Glomerular endothelial cell (primary cell): ENCODE data around the gene ATXN2. TPM values are rescaled to one million over a fixed set of nuclear protein-coding genes. Genes with fewer than 3 reads are reported as not detected.
A peak's percentile ranks its signal among the peaks of the same experiment; 100 is the strongest.
"Not testable (repeated sequence)": the region's sequence is repeated elsewhere in the genome, so short reads cannot be mapped to it uniquely, and the experiment has no call there.

ENCODE experiments used
- DNase-seq: peaks from one replicate; pipeline ENCODE4 v3.0.0-alpha.2; 2011; ENCODE audit warnings: low read depth, low spot score; ENCODE audit errors: extremely low read depth
- total RNA-seq: library from RNA; depleted of rRNA; stranded (reverse); fragments of >200 nt; gene quantifications from 2 replicates; pipeline ENCODE4 v1.2.3, GENCODE V29; 2015

The ATXN2 gene
- total RNA-seq, 1 donor from 2014 or later, result 51.8 TPM

DNA sequence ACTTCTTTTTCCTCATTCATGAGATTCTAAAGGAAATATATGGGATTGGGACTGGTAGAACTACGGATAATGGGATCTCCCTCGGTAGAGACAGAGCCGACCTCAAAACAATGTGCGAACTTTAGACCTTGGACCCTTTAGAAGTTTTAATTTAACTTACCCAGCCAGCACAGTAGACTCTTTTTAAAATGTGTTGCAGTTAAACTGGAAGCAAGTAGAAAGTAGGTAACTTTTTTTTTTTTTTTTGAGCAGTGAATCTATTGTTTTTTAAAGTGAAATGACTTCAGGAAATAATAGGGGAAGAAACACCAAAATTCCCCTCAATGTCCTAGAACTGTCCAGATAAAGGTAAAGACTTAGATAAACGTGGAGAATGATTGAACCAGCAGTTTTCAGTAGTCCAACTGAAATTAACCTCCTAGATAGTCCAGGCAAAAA is 1.1 kb upstream of the ATXN2 start:
- no peak for DNase-seq

DNA sequence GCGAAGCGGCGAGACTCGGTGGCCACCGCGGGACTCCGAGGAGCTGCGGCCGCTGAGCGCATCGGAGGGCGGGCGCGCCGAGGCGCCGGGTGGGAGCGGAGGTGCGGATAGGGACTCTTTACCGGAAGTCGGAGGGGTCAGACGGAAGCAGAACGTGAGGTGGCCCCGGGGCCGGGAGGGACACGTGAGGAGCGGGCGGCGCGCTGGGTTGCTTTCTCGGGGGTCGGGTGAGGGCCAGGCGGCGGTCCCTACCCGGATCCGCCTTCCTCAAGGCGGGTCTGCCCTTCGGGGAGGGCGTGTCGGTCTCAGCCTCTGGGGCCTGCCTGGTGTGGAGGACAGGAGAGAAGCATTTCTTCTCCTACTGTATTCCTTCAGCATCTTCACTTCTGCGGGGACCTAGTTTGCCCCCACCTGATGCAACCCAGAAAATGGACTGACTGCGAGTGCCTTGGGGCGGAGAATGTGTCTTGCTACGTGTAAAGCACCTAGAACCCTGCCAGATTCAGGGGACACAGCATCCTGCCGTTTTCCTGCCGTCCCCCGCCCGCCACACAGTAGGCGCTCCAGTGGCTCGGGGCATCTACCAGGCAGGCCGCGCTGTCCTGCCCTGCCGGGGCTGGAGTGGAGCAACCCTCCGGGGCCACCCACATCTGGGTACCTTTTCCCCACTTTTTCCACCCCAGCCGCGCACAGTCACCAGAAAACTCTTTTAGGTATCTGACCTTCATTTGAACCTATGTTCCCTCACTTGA is 514 bp upstream of the ATXN2 start:
- peak; percentile 42 for DNase-seq

DNA sequence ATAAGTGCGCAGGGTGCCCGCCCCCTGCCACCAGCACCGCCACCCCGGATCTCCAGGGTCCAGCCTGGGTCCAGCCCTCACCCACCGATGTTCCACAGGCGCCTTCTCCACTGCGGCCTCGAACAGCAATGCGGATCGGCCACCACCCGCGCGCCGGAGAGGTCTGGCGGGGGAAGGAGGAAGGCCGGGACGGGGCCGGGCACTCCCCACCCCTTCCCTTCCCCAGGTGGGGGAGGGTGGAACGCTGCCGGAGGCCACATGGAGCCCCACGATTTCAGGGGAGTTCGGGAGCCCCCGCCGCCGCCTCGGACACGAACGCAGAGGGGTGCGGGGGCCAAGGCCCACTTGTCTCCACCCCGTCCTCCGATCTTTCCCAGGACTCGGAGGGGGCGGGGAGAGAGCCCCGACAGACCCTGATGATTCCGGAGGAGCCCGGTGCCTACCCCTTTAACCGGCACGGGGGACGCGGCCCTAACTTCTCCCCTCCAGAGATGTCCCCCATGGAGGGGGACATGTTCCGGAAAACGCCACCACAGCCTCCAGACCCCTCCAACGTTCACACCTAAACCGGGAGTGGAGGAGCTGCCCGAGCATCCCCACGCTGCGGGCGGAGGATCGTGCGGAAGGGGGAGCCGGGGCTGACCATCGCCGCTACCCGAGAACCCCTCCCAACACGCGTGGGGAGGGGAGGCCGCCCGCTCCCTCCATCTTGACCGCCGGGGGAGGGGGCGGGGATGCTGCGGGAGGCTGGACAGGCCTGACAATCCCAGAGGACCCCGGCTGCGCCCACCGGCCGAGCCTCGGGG is 1.1 kb downstream of the ATXN2 start:
- no peak for DNase-seq

DNA sequence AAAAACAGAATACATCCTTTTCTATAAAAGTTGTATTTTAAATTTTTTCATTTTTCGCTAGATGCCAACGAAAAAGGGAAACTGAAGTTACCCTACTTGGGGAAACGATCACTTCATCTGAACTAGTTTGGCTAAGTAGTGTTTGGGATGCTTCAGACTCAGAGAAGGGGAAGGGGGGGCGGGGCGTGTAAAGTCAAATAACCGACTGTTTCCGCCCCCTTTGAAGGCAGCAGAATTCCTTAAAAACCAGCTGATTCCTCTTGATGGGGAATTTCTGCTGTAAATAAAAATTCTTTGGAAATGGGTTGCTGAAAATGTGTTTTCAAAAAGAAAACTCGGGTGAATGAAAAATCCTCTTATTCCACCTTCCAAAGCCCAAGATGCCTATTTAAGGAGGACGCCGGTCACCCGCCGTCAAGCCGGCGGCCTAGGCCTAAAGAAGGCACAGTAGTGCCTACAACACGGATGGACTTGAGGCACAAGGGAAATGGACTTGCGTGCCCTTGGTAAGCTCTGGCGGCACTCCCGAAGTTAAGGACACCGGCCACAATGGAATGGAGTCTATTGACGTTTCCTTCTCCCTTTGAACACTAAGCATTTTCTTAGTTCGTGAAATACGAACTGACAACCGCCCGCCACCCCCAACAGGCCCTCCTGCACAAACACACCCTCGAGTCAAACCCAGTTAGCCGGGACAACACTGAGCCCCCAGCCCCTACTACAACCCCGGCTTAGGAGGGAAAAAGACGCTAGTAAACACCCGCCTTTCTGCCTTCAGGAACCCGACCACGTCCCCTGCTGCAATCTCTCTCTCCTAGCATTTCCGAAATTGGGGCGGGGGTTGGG is 1.9 kb downstream of the ATXN2 start:
- peak; percentile 27 for DNase-seq

DNA sequence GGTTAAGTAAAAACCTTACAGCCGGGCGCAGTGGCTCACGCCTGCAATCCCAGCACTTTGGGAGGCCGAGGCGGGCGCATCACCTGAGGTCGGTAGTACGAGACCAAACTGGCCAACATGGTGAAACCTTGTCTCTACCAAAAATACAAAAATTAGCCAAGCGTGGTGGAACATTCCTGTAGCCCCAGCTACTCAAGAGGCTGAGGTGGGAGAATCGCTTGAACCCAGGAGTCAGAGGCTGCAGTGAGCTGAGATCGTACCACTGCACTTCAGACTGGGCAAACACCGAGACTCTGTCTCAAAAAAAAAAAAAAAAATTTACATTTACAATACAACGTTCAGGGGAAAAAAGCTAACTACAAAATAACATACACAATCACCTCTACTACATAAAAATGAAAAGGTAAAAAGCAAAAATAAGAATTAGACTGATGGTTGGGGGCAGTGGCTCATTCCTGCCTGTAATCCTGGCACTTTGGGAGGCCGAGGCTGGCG is 3.7 kb downstream of the ATXN2 start:
- DNase-seq, result not testable (repeated sequence)

DNA sequence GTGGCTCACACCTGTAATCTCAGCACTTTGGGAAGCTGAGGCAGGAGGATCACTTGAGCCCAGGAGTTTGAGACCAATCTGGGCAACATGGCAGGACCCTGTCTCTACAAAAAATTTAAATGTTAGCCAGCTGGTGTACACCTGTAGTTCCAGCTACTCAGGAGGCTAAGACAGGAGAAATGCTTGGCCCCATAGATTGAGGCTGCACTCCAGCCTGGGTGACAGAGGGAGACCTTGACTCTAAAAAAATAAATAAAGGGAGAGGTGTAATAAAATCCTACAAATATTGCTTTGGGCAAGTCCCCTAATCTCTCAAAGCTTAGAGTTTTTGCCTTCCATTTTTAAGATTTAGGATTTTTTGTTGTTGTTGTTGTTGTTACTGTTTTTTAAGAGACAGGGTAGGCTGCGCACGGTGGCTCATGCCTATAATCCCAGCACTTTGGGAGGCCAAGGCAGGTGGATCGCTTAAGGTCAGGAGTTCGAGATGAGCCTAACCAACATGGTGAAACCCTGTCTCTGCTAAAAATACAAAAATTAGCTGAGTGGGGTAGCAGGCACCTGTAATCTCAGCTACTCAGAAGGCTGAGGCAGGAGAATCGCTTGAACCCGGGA is 7.6 kb downstream of the ATXN2 start:
- DNase-seq, result not testable (repeated sequence)

DNA sequence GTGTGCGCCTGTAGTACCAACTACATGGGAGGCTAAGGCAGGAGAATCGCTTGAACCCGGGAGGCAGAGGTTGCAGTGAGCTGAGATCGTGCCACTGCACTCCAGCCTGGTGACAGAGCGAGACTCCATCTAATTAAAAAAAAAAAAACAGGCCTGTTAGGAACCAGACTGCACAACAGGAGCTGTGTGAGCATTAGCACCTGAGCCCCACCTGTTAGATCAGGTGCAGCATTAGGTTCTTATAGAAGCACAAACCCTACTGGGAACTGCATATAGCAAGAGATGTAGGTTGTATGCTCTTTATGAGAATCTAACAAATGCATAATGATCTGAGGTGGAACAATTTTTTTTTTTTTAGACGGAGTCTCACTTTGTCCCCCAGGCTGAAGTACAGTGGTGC is 8.6 kb downstream of the ATXN2 start:
- DNase-seq, result no peak

DNA sequence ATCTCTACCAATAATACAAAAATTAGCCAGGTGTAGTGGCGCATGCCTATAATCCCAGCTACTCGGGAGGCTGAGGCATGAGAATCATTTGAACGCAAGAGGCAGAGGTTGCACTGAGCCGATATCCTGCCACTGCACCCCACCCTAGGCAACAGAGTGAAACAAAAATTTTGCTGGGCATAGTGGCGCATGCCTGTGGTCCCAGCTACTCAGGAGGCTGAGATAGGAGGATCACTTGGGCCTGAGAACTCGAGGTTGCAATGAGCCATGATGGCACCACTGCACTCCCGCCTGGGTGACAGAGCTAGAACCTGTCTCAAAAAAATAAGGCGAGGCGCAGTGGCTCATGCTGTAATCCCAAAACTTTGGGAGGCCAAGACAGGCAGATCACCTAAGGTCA is 9.5 kb downstream of the ATXN2 start:
- DNase-seq, result no peak

DNA sequence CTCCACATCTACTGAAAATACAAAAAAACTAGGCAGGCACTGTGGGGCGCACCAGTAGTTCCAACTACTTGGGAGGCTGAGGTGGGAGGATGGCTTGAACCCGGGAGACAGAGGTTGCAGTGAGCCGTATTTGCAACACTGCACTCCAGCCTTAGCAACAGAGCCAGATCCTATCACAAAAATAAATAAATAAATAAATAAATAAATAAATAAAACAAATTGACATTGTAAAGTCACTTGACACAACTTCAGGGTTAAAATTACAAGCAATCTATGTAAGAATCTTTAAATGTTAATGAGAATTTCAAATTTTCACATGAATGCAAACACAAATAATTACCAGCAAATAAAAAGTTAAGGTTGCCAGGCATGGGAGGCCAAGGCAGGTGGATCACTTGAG is 11.1 kb downstream of the ATXN2 start:
- DNase-seq, result no peak

DNA sequence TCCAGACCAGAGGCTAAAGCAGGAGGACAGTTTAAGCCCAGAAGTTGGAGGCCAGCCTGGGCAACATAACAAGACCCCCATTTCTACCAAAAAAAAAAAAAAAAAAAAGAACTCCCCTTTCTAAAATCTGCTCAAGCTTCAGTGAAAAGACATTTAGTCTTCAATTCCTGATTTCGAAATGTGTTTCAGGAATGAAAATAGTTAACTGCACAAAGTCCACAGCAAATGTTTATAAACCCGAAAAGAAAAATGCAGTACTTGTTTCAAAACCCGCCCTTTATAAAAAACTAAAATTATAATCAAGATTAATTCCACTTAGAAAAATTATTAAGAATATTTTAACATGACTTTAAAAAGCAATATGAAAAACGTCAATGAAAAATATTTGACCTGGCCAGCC is 12.1 kb downstream of the ATXN2 start:
- DNase-seq, result no peak

DNA sequence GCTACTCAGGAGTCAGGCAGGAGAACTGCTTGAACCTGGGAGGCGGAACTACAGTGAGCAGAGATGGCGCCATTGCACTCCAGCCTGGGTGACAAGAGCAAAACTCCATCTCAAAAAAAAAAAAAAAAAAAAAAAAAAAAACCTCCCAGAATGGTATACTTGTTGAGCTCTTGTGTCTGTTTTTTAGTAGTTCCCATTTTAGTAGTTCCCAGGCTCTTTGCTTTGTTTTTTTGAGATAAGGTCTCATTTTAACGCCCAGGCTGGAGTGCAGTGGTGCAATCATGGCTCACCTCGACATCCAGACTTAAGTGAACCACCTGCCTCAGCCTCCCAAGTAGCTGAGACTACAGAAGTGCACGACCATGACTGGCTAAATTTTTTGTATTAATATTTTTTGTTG is 13.4 kb downstream of the ATXN2 start:
- no peak for DNase-seq

DNA sequence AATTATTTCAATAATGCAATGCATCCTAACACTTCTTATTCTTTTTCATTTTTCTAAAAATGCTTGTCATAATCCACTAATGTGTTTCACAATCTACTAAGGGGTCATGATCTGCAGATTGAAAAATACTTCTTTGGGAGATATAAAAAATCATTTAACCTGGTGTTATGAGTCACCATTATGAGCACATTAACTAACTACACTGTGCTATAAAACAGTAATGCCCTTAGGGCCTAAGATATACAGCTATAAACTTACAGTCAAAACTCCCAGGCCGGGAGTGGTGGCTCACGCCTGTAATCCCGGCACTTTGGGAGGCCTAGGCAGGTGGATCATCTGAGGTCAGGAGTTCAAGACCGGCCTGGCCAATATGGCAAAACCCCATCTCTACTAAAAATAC is 14.2 kb downstream of the ATXN2 start:
- DNase-seq, result no peak

DNA sequence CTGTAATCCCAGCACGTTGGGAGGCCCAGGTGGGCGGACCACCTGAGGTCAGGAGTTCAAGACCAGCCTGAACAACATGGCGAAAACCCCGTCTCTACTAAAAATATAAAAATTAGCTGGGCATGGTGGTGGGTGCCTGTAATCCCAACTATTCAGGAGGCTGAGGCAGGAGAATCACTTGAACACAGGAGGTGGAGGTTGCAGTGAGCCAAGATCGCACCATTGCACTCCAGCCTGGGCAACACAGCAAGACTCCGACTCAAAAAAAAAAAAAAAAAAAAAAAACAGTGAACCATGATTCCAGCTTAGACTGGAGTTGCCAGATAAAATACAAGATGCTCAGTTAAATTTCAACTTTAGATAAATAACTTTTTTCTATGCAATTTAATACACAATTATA is 15.6 kb downstream of the ATXN2 start:
- DNase-seq, result not testable (repeated sequence)

DNA sequence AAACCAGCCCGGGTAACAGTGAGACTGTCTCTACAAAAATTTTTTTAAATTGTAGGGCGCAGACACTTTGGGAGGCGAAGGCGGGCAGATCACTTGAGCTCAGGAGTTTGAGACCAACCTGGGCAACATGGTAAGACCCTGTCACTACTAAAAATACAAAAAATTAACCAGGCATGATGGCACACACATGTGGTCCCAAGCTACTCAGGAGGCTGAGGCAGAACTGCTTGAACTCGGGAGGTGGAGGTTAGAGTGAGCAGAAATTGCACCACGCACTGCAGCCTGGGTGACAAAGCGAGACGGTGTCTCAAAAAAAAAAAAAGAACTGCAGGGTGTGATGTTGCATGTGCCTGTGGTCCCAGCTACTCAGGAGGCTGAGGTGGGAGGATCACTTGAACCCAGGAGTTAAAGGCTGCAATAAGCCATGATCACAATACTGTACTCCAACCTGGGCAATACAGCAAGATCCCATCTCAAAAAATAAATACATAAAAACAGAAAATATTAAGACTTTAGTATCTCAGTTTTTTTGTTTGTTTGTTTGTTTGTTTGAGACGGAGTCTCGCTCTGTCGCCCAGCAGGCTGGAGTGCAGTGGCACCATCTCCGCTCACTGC is 16.9 kb downstream of the ATXN2 start:
- no peak for DNase-seq

DNA sequence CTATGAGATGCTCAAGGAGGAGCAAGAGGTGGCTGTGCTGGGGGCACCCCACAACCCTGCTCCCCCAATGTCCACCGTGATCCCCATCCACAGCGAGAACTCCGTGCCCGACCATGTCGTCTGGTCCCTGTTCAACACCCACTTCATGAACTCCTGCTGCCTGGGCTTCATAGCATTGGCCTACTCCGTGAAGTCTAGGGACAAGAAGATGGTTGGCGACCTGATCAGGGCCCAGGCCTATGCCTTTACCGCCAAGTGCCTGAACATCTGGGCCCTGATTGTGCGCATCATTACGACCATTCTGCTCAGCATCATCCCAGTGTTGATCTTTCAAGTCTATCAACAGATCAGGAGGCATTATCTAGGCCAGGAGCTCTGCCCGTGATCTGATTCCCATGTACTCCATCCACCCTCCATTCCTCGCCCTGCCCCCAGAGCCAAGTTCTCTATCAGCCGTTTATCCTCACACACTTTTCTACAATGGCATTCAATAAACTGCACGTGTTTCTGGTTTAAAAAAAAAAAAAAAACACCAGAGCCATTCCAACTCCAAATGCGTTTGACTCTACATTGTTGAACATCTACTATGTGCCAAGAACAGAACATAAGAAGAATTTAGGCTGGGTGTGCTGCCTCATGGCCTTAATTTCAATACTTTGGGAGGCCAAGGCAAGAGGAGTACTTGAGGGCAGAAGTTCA is 17.5 kb downstream of the ATXN2 start:
- no peak for DNase-seq

DNA sequence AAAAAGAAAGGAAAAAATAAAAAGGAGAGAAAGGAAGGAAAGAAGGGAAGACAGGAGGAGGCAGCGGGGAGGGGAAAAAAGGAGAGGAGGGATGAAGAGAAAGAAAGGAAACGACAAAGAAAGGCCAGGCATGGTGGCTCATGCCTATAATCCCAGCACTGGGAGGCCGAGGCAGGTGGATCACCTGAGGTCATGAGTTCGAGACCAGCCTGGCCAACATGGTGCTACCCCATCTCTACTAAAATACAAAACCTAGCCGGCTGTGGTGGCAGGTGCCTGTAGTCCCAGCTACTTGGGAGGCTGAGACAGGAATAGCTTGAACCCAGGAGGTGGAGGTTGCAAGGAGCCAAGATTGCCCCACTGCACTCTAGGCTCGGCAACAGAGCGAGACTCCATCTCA is 18.4 kb downstream of the ATXN2 start:
- no peak for DNase-seq

DNA sequence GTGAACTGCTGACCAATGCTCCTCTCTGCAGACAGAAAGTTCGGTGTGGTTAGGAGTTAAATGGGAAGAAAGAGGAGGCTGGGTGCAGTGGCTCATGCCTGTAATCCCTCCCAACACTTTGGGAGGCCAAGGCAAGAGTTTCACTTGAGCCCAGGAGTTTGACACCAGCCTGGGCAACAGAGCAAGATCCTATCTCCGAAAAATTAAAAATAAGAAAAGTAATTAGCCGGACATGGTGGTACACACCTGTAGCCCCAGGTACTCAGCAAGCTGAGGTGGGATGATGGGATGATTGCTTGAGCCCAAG is 19.0 kb downstream of the ATXN2 start:
- DNase-seq, result no peak

DNA sequence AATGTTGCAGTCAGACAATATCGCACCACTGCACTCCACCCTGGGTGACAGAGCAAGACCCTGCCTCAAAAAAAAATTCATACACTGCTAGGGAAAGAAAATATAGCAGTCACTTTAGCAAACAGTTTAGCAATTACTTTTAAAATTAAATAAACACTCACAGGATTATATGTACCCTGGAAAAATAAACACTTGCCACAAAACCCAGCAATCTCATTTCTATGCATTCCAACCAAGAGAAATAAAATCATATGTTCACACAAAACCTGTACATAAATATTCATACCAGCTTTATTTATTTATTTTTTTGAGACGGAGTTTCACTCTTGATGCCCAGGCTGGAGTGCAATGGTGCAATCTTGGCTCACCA is 20.2 kb downstream of the ATXN2 start:
- DNase-seq, result no peak

DNA sequence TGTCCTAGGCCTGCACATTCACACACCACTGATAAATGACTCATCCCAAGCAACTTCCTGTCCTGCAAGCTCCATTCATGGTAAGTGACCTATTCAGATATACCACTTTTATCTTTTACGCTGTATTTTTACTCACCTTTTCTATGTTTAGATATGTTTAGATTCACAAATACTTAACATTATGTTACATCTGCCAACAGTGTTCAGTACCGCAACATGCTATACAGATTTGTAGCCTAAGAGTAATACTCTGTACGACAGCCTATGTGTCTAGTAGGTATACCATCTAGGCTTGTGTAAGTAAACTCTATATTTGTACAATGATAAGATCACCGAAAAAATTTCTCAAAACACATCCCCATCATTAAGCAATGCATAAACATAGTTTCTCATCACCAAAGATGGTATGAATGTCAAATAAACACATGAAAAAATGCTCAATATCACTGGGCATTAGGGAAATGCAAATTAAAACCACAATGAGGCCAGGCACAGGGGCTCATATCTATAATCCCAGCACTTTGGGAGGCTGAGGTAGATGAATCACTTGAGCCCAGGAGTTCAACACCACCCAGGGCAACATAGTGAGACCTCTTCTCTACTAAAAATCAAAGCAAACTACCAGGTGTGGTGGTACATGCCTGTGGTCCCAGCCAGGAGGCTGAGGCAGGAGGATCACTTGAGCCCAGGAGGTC is 20.7 kb downstream of the ATXN2 start:
- DNase-seq, result peak; percentile 31
